Adrenal gland (tissue), 12 donors: Measurements from ENCODE around the gene STIP1. TPM values are rescaled to one million over a fixed set of nuclear protein-coding genes. Genes with fewer than 3 reads are reported as not detected.

Source experiments
- DNase-seq, 7 donors: peaks; one replicate each; pipeline ENCODE4 v3.0.0-alpha.2; 2019 to 2020
- H3K27ac ChIP-seq, 5 donors: fragments of 200-600 bp; sonication (generic) in 4 of 5; 1 replicate in 3 of 5; 2 replicates in 2 of 5; pipeline versions ENCODE4 v1.5.1 to v1.8.0; 2016 to 2020; ENCODE audit warnings: mild to moderate bottlenecking in 1 of 5
- H3K27me3 ChIP-seq: fragments of 200-600 bp; 2 replicates; pipeline ENCODE4 v1.8.0; 2021
- H3K36me3 ChIP-seq, 2 donors: fragments of 200-600 bp; replicated peaks in 1 of 2; 1 replicate in 1 of 2; 2 replicates in 1 of 2; pipeline versions ENCODE4 v1.5.1 to v1.8.0; 2018 to 2022
- H3K4me1 ChIP-seq, 2 donors: fragments of 200-600 bp; replicated peaks in 1 of 2; 1 replicate in 1 of 2; 2 replicates in 1 of 2; pipeline versions ENCODE4 v1.5.1 to v1.8.0; 2018 to 2021
- H3K4me3 ChIP-seq, 4 donors: fragments of 200-600 bp; sonication (generic) in 3 of 4; one replicate each; pipeline ENCODE4 v1.5.1; 2016 to 2018
- H3K9me3 ChIP-seq, 3 donors: fragments of 200-600 bp; sonication (generic) in 1 of 3; replicated peaks in 1 of 3; 1 replicate in 2 of 3; 2 replicates in 1 of 3; pipeline versions ENCODE4 v1.5.1 to v1.8.0; 2016 to 2021
- CTCF ChIP-seq, 6 experiments: fragments of 450-650 bp in 4 of 6; fragments of 200-600 bp in 2 of 6; sonication (generic) in 1 of 6; IDR thresholded peaks; 1 replicate in 5 of 6; 2 replicates in 1 of 6; pipeline versions ENCODE4 v1.5.1 to v1.8.0; 2016 to 2021; ENCODE audit warnings: antibody characterized with exemption in 6 of 6, mild to moderate bottlenecking in 2 of 6, moderate library complexity in 1 of 6
- POLR2A ChIP-seq, 2 donors: fragments of 450-650 bp; IDR thresholded peaks; one replicate each; pipeline ENCODE4 v1.6.1; 2017; ENCODE audit warnings: antibody characterized with exemption in 2 of 2, mild to moderate bottlenecking in 2 of 2, moderate library complexity in 1 of 2
- WGBS, 4 donors: extraction: QIAGEN DNeasy Blood & Tissue Kit in 2 of 4; methylation state at CpG; one replicate each; pipeline versions ENCODE4 v1.1.5 to v1.1.7; 2013 to 2017; 5-methylcytosine and 5-hydroxymethylcytosine counted together
- intact Hi-C, 2 donors: fragments of 100-400 bp; cut with DNase I; formaldehyde crosslinking; loops; one replicate each; pipeline versions ENCODE4 v1.14.1 to v1.15.0; 2022 to 2023
- polyA plus RNA-seq, 3 donors: library from polyadenylated mRNA; stranded (reverse); fragments of 200-250 nt in 2 of 3; fragments of 350-450 nt in 1 of 3; fragmentation: Illumina TruSeq in 1 of 3; extraction: RNeasy Lipid Tissue Mini Kit (QIAGEN cat#74804) in 1 of 3; gene quantifications; one replicate each; pipeline ENCODE4 v1.2.3, GENCODE V29; 2013 to 2014
- total RNA-seq, 9 donors: library from RNA; depleted of rRNA in 4 of 9; stranded (reverse); fragments of >200 nt in 4 of 9; fragments of 120-200 nt in 1 of 9; fragmentation: NEBNext Ultra II Directional in 1 of 9; extraction: Animal tissue kit (Norgen Biotek cat#: 25700) in 1 of 9; gene quantifications; one replicate each; pipeline versions ENCODE4 v1.1.0 to v1.2.4, GENCODE V29; 2013 to 2023
- donor health status: healthy with polysubstance abuse.
- donor health status: Bipolar disorder and iron deficiency.
- donor health status: DM: yes; HTN: yes; CAD: no.
- donor health status: DM: no; HTN: no; CAD: no.
- donor health status: DM: no; HTN: no; CAD: no.
- donor health status: DM: yes; HTN: yes; CAD: no.

The STIP1 gene
- total and polyA plus RNA-seq, 12 donors = 82.1 to 523 (median 183) TPM

DNA sequence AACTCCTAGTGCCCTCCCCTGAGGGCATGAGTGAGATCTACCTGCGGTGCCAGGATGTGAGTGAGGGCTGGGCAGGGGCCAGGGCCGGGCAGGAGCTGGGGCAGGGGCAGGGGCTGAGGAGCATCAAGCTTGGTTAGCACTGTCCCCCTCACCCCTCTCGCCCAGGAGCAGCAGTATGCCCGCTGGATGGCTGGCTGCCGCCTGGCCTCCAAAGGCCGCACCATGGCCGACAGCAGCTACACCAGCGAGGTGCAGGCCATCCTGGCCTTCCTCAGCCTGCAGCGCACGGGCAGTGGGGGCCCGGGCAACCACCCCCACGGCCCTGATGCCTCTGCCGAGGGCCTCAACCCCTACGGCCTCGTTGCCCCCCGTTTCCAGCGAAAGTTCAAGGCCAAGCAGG is 34.3 kb downstream of the STIP1 start:
- no peak for DNase-seq
- Histone ChIP-seq H3K36me3 (peaks cover 0 to 12% of the 10 kb centered on the region in 2 donors), H3K4me3 (no peak overlapping the region), H3K27me3 (no peaks in the 10 kb centered on the region), H3K4me1 (peaks cover 0 to 8% of the 10 kb centered on the region in 2 donors), H3K9me3 (no peaks in the 10 kb centered on the region), H3K27ac (no peak overlapping the region)
- intact Hi-C loops = no loop called here
- TF ChIP-seq POLR2A (IDR thresholded peaks at IDR 0.05) = no peak
- TF ChIP-seq CTCF (IDR thresholded peaks at IDR 0.05) = no peak
- 66 to 90% (median 79%) methylated on average over 2 to 17 of the region's 17 CpGs for WGBS, 4 donors

DNA sequence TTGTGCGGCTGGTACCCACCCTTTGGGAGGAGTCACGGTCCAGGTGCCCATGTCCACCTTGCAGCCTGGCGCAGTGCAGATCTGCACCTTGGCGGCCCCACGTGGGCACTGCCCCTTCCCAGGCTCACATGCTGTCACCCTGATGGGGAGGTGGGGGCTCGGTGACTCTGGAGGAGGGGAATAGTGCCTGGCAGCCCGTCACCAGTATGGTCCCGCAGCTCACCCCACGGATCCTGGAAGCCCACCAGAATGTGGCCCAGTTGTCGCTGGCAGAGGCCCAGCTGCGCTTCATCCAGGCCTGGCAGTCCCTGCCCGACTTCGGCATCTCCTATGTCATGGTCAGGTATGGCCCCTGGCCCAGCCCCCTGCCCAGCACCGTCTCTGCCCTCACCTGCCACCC is 34.8 kb downstream of the STIP1 start:
- Histone ChIP-seq H3K27ac (no peak overlapping the region), H3K4me1 (peaks cover 0 to 12% of the 10 kb centered on the region in 2 donors), H3K4me3 (no peak overlapping the region), H3K9me3 (no peaks in the 10 kb centered on the region), H3K36me3 (peaks cover 0 to 12% of the 10 kb centered on the region in 2 donors), H3K27me3 (no peaks in the 10 kb centered on the region)
- intact Hi-C loops = no loop called here
- TF ChIP-seq POLR2A (IDR thresholded peaks at IDR 0.05) = no peak
- no peak for TF ChIP-seq CTCF (IDR thresholded peaks at IDR 0.05)
- WGBS, 4 donors = 78 to 90% (median 86%) methylated on average over 7 to 14 of the region's 14 CpGs
- DNase-seq = no peak

- Histone ChIP-seq H3K36me3 (peaks cover 0 to 12% of the 10 kb centered on the region in 2 donors), H3K9me3 (no peaks in the 10 kb centered on the region), H3K4me3 (no peak overlapping the region), H3K27me3 (no peaks in the 10 kb centered on the region), H3K4me1 (peaks cover 11 to 25% of the 10 kb centered on the region in 2 donors), H3K27ac (no peak overlapping the region)
- intact Hi-C loops = no loop called here
- no peak for DNase-seq
- TF ChIP-seq CTCF (IDR thresholded peaks at IDR 0.05) (no peak), POLR2A (IDR thresholded peaks at IDR 0.05) (no peak)
- WGBS, 4 donors = 80 to 85% (median 83%) methylated on average over 9 of the region's 9 CpGs
These were observed 36.7 kb downstream of the STIP1 start for GRCh38 chr11:64222651-64223000.

DNA sequence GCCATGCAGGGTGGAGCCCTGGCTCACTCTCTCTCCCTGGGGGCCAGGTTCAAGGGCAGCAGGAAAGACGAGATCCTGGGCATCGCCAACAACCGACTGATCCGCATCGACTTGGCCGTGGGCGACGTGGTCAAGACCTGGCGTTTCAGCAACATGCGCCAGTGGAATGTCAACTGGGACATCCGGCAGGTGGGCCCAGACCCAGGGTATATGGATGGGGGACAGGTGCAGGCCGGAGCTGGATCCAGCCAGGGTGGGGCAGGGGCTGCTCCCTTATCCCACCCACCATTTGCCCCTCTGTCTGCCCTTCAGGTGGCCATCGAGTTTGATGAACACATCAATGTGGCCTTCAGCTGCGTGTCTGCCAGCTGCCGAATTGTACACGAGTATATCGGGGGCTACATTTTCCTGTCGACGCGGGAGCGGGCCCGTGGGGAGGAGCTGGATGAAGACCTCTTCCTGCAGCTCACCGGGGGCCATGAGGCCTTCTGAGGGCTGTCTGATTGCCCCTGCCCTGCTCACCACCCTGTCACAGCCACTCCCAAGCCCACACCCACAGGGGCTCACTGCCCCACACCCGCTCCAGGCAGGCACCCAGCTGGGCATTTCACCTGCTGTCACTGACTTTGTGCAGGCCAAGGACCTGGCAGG is 37.2 kb downstream of the STIP1 start:
- no peaks in the 10 kb centered on the region for H3K27me3 ChIP-seq
- peaks cover 0 to 12% of the 10 kb centered on the region in 2 donors for H3K36me3 ChIP-seq
- peaks cover 11 to 30% of the 10 kb centered on the region in 2 donors for H3K4me1 ChIP-seq
- intact Hi-C loops = no loop called here
- no peaks in the 10 kb centered on the region for H3K9me3 ChIP-seq
- WGBS, 4 donors = 81 to 85% (median 84%) methylated on average over 10 to 24 of the region's 24 CpGs
- TF ChIP-seq POLR2A (IDR thresholded peaks at IDR 0.05) (no peak), CTCF (IDR thresholded peaks at IDR 0.05) (no peak)
- DNase-seq = peak in 2 of 7 donors; percentile 19 to 34
- no peak overlapping the region for H3K27ac ChIP-seq
- H3K4me3 ChIP-seq = no peak overlapping the region
